ENCODE results near the gene CLEC4A. TPM values are rescaled to one million over a fixed set of nuclear protein-coding genes. Genes with fewer than 3 reads are reported as not detected.

Gene CLEC4A
- total RNA-seq, 1 donor from 2014 or later, result 1.5 TPM

- Mint-ChIP-seq H3K27ac (no peak overlapping the region), H3K4me3 (no peak overlapping the region), H3K4me1 (no peaks in the 10 kb centered on the region), H3K36me3 (peaks cover 25% of the 10 kb centered on the region), H3K9me3 (peaks cover 34% of the 10 kb centered on the region), H3K27me3 (ENCODE audit: low read depth) (peaks cover 6% of the 10 kb centered on the region)
- TF ChIP-seq, protein P1, sequence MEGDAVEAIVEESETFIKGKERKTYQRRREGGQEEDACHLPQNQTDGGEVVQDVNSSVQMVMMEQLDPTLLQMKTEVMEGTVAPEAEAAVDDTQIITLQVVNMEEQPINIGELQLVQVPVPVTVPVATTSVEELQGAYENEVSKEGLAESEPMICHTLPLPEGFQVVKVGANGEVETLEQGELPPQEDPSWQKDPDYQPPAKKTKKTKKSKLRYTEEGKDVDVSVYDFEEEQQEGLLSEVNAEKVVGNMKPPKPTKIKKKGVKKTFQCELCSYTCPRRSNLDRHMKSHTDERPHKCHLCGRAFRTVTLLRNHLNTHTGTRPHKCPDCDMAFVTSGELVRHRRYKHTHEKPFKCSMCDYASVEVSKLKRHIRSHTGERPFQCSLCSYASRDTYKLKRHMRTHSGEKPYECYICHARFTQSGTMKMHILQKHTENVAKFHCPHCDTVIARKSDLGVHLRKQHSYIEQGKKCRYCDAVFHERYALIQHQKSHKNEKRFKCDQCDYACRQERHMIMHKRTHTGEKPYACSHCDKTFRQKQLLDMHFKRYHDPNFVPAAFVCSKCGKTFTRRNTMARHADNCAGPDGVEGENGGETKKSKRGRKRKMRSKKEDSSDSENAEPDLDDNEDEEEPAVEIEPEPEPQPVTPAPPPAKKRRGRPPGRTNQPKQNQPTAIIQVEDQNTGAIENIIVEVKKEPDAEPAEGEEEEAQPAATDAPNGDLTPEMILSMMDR (IDR thresholded peaks at IDR 0.05; ENCODE audit: unreplicated experiment), result no peak
- no peak for DNase-seq (ENCODE audit: low spot score in 2 of 2, unreplicated experiment in 2 of 2)
Observed at GRCh38 chr12:8143261-8143660, 19.8 kb downstream of the CLEC4A start.

DNA sequence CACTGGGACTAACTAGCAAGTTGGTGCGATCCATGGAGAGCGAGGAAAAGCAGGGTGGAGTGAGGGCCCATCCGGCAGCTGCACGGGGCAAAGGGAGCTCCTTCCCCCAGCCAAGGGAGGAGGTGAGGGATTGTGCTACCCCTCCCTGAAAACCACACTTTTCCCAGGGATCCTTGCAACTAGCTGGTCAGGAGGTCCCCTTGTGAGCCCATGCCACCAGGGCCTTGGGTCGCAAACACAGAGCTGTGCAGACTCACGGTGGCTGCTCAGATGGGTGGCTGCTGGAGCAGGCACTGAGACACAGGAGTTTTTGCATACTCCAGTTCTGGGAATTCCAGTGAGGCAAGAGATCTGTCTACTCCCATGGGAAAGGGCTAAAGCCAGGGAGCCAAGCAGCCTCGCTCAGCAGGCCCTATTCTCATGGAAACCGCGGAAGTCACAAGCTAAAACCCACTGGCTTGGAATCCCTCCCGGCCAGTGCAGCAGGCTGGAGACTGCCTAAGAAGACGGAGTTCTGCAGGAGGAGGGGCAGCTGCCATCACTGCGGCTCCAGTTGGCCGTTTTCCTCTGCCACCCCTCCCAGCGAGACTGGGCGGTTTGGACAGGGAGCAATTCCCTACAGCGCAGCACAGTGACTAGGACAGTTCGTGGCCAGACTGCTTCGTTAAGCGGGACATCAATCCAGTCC, 22.5 kb downstream of the CLEC4A start:
- H3K27me3 Mint-ChIP-seq (ENCODE audit: low read depth), result peaks cover 12% of the 10 kb centered on the region
- H3K4me1 Mint-ChIP-seq, result no peaks in the 10 kb centered on the region
- peak overlapping the region; percentile 44 for H3K4me3 Mint-ChIP-seq
- H3K27ac Mint-ChIP-seq, result peak overlapping the region; percentile 44
- DNase-seq (ENCODE audit: low spot score in 2 of 2, unreplicated experiment in 2 of 2), result peak in 1 of 2 experiments; percentile 41
- H3K9me3 Mint-ChIP-seq, result peaks cover 38% of the 10 kb centered on the region
- TF ChIP-seq, protein P1 (IDR thresholded peaks at IDR 0.05; ENCODE audit: unreplicated experiment), result no peak
- H3K36me3 Mint-ChIP-seq, result peaks cover 12% of the 10 kb centered on the region

GRCh38 chr12:8146442-8146771, 23.0 kb downstream of the CLEC4A start:
- no peak for DNase-seq (ENCODE audit: low spot score in 2 of 2, unreplicated experiment in 2 of 2)
- H3K27ac Mint-ChIP-seq, result peak overlapping the region; percentile 15
- TF ChIP-seq, protein P1 (IDR thresholded peaks at IDR 0.05; ENCODE audit: unreplicated experiment), result no peak
- peaks cover 35% of the 10 kb centered on the region for H3K9me3 Mint-ChIP-seq
- peaks cover 11% of the 10 kb centered on the region for H3K36me3 Mint-ChIP-seq
- H3K27me3 Mint-ChIP-seq (ENCODE audit: low read depth), result peaks cover 16% of the 10 kb centered on the region
- H3K4me1 Mint-ChIP-seq, result no peaks in the 10 kb centered on the region
- H3K4me3 Mint-ChIP-seq, result peak overlapping the region; percentile 44

DNA sequence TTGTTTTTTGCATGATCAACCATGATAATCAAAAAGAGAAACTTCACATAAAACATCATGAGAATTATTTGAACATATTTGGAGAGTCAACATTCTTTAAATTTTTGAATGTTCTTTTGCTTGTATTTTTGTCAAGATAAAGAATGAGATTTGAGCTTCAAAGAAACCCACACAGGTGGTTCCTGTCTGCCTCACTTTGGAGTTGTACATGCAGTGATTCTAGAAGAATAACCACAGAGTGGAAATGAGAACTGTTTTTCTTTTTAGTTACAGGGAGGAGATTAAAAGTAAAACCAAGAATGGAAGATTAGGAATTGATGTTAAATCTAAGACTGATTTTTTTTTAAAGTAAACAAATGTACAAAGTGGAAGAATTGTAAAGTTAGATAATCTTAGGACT, 31.1 kb downstream of the CLEC4A start:
- no peaks in the 10 kb centered on the region for H3K36me3 Mint-ChIP-seq
- no peak for DNase-seq (ENCODE audit: low spot score in 2 of 2, unreplicated experiment in 2 of 2)
- TF ChIP-seq, protein P1 (IDR thresholded peaks at IDR 0.05; ENCODE audit: unreplicated experiment), result no peak
- H3K4me3 Mint-ChIP-seq, result no peak overlapping the region
- peaks cover 18% of the 10 kb centered on the region for H3K9me3 Mint-ChIP-seq
- H3K4me1 Mint-ChIP-seq, result peaks cover 17% of the 10 kb centered on the region
- H3K27me3 Mint-ChIP-seq (ENCODE audit: low read depth), result peaks cover 13% of the 10 kb centered on the region
- H3K27ac Mint-ChIP-seq, result peak overlapping the region; percentile 18

DNA sequence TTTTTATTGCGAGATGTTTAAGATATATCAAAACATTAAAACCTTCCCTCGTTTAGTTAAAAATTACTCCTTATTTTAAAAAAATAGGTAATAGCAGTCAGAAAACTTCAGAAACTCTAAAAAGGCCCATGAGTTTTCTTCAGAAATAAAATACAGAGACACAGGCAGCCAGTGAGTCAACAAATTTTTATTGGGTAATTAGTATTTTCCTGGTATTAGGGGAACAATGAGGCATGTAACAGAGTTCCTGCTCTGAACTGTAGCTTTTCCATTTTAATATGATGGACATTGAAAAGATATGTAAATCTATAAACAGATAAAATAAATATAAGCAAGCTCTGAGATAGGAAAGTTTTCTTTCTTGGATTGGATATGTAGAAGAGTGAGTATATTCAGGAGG, 33.0 kb downstream of the CLEC4A start:
- Mint-ChIP-seq H3K36me3 (no peaks in the 10 kb centered on the region), H3K27ac (peak overlapping the region; percentile 59), H3K27me3 (ENCODE audit: low read depth) (peaks cover 6% of the 10 kb centered on the region)

More for the DNA sequence above, 33.0 kb downstream of the CLEC4A start:
- TF ChIP-seq, protein P1 (IDR thresholded peaks at IDR 0.05; ENCODE audit: unreplicated experiment), result no peak
- H3K4me1 Mint-ChIP-seq, result peaks cover 17% of the 10 kb centered on the region
- no peak overlapping the region for H3K4me3 Mint-ChIP-seq
- peaks cover 22% of the 10 kb centered on the region for H3K9me3 Mint-ChIP-seq
- no peak for DNase-seq (ENCODE audit: low spot score in 2 of 2, unreplicated experiment in 2 of 2)

Data from mesothelial cell of epicardium (in vitro differentiated cells).